CD4-positive, alpha-beta memory T cell (primary cell): ENCODE results near the gene U2AF1L4. TPM values are rescaled to one million over a fixed set of nuclear protein-coding genes. Genes with fewer than 3 reads are reported as not detected.
A peak's percentile ranks its signal among the peaks of the same experiment; 100 is the strongest.

Source experiments
- CTCF ChIA-PET: fragments of 350-600 bp; sonication (Branson Sonifier 250); formaldehyde crosslinking; loops from one replicate; lab custom pipeline; 2021; ENCODE audit warnings: inconsistent platforms; ENCODE audit not compliant: partially characterized antibody; lab: Charles Lee
- POLR2A ChIA-PET: fragments of 350-600 bp; sonication (Branson Sonifier 250); formaldehyde crosslinking; loops from one replicate; lab custom pipeline; 2021; ENCODE audit not compliant: partially characterized antibody; lab: Charles Lee
- DNase-seq, 5 donors: peaks; one replicate each; pipeline versions ENCODE4 v3.0.0 to v3.0.0-alpha.2; 2020 to 2022; ENCODE audit warnings: mixed read lengths in 1 of 5
- H3K27ac ChIP-seq: one replicate; pipeline ENCODE4 v1.7.0; 2013; ENCODE audit warnings: low read depth, low read length
- H3K27me3 ChIP-seq: 2 replicates; pipeline ENCODE4 v1.7.0; 2013; ENCODE audit warnings: mild to moderate bottlenecking, low read length, moderate library complexity; ENCODE audit not compliant: insufficient read depth
- H3K36me3 ChIP-seq: 2 replicates; pipeline ENCODE4 v1.7.0; 2013; ENCODE audit warnings: mild to moderate bottlenecking, low read length, moderate library complexity; ENCODE audit not compliant: insufficient read depth
- H3K4me1 ChIP-seq: 2 replicates; pipeline ENCODE4 v1.7.0; 2013; ENCODE audit warnings: mild to moderate bottlenecking, low read length, moderate library complexity; ENCODE audit not compliant: insufficient read depth
- H3K4me3 ChIP-seq, 2 donors: one replicate each; pipeline ENCODE4 v1.7.0; 2013; ENCODE audit warnings: low read length in 2 of 2, mild to moderate bottlenecking in 1 of 2
- H3K9me3 ChIP-seq, 2 donors: one replicate each; pipeline ENCODE4 v1.7.0; 2013; ENCODE audit warnings: low read length in 2 of 2, control low read depth in 1 of 2; ENCODE audit not compliant: control insufficient read depth in 1 of 2
- H3K27ac Mint-ChIP-seq, 7 donors: one replicate each; pipeline ENCODE4 v1.8.0; 2020 to 2021; ENCODE audit warnings: mixed read lengths in 7 of 7, mild to moderate bottlenecking in 6 of 7, inconsistent platforms in 3 of 7, moderate library complexity in 3 of 7
- H3K27me3 Mint-ChIP-seq, 2 donors: one replicate each; pipeline ENCODE4 v1.8.0; 2020 to 2021; ENCODE audit warnings: mixed read lengths in 2 of 2
- H3K36me3 Mint-ChIP-seq, 2 donors: one replicate each; pipeline ENCODE4 v1.8.0; 2020 to 2021; ENCODE audit warnings: mixed read lengths in 2 of 2, inconsistent platforms in 1 of 2, mild to moderate bottlenecking in 1 of 2
- H3K4me1 Mint-ChIP-seq, 4 donors: one replicate each; pipeline ENCODE4 v1.8.0; 2020 to 2021; ENCODE audit warnings: mixed read lengths in 4 of 4, mild to moderate bottlenecking in 1 of 4
- H3K4me3 Mint-ChIP-seq, 8 donors: one replicate each; pipeline ENCODE4 v1.8.0; 2020 to 2021; ENCODE audit warnings: mixed read lengths in 8 of 8, mild to moderate bottlenecking in 7 of 8, moderate library complexity in 6 of 8, inconsistent platforms in 3 of 8
- H3K9me3 Mint-ChIP-seq, 8 donors: one replicate each; pipeline ENCODE4 v1.8.0; 2020 to 2021; ENCODE audit warnings: mixed read lengths in 8 of 8, mild to moderate bottlenecking in 5 of 8, inconsistent platforms in 3 of 8, moderate library complexity in 1 of 8
- intact Hi-C: fragments of 100-400 bp; cut with micrococcal nuclease; formaldehyde crosslinking; loops from one replicate; pipeline ENCODE4 v1.15.1; 2023
- polyA plus RNA-seq, 2 donors: library from polyadenylated mRNA; unstranded; fragments of 300-500 nt; fragmentation: Illumina TruSeq; gene quantifications; one replicate each; pipeline ENCODE4 v1.2.3, GENCODE V29; 2021
- total RNA-seq, 2 experiments: library from RNA; stranded (reverse); gene quantifications; one replicate each; pipeline ENCODE4 v1.2.3, GENCODE V29; 2021

Gene U2AF1L4
- total and polyA plus RNA-seq, 4 experiments from 2014 or later: 48.7 to 65.2 (median 55.7) TPM

DNA sequence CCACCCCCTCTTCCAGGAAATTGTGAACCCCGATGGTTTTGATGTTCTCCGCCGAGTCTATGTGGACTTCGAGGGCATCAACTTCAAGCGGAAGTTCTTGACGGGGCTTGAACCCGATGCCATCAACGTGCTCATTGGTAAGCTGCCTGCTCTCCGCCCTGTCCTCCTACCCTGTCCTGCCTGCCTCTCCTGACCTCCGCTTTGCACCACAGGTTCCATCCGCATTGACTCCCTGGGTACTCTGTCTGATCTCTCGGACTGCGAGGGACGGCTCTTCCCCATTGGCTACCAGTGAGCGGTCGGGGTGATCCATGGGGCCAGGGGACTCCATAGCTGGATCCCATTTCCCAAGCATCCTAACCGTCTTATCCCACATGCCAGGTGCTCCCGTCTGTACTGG lies 14.9 kb downstream of the U2AF1L4 start:
- intact Hi-C loops: no loop called here
- Mint-ChIP-seq H3K4me3 (no peak overlapping the region), H3K36me3 (peaks cover 54 to 75% of the 10 kb centered on the region in 2 donors), H3K4me1 (peaks cover 3 to 12% (median 7%) of the 10 kb centered on the region in 4 donors), H3K9me3 (no peaks in the 10 kb centered on the region), H3K27ac (peak overlapping the region in 2 of 7 donors; percentile 48 to 77), H3K27me3 (no peaks in the 10 kb centered on the region)
- no peak for DNase-seq
- Histone ChIP-seq H3K9me3 (no peaks in the 10 kb centered on the region), H3K4me3 (no peak overlapping the region), H3K27ac (no peak overlapping the region), H3K4me1 (no peaks in the 10 kb centered on the region), H3K27me3 (no peaks in the 10 kb centered on the region), H3K36me3 (peaks cover 85% of the 10 kb centered on the region)
- ChIA-PET POLR2A (interaction anchor here (4.1 kb wide), 1 partner anchor 10 kb away, joined by 19 read pairs; no protein-coding TSS in a partner anchor), CTCF (no interaction called here)

DNA sequence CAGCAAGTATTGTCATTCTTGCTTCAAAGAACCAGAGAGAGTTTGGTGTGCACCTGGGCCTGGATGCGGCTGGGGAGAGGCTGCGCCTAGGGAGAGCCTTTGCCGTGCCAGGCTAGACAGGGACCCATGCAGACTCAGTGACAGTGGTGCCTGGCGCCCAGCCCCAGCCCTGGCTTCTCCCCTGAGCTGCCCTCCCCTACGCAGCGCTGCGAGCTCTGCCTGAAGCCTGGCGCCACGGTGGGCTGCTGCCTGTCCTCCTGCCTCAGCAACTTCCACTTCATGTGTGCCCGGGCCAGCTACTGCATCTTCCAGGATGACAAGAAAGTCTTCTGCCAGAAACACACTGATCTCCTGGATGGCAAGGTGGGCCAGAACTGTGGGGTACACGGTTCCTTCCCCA lies 15.5 kb downstream of the U2AF1L4 start:
- Histone ChIP-seq H3K27ac (no peak overlapping the region), H3K4me3 (no peak overlapping the region), H3K27me3 (no peaks in the 10 kb centered on the region), H3K9me3 (no peaks in the 10 kb centered on the region), H3K36me3 (peaks cover 89% of the 10 kb centered on the region), H3K4me1 (no peaks in the 10 kb centered on the region)
- DNase-seq: no peak
- ChIA-PET CTCF (interaction anchor here (1.3 kb wide), 1 partner anchor 13 kb away, joined by 3 read pairs; the partner anchor contains the start of gene IGFLR1), POLR2A (interaction anchor here (4.1 kb wide), 1 partner anchor 10 kb away, joined by 19 read pairs; no protein-coding TSS in a partner anchor)
- Mint-ChIP-seq H3K4me3 (no peak overlapping the region), H3K9me3 (no peaks in the 10 kb centered on the region), H3K36me3 (peaks cover 59 to 76% of the 10 kb centered on the region in 2 donors), H3K4me1 (peaks cover 3 to 10% (median 7%) of the 10 kb centered on the region in 4 donors), H3K27ac (peak overlapping the region in 1 of 7 donors; percentile 46), H3K27me3 (no peaks in the 10 kb centered on the region)
- intact Hi-C loops: no loop called here

DNA sequence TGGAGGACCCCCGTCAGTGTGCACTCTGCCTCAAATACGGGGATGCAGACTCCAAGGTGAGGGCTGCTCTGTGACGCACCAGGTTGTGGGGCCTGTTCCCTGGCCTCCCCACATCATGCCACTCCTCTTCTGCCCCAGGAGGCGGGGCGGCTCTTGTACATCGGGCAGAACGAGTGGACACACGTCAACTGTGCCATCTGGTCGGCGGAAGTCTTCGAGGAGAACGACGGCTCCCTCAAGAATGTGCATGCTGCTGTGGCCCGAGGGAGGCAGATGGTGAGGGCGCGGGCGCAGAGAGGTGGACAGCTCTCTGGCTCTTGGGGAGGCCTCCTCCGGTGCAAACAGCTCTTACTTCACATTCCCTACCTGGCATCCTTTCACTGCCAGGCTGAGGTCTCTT lies 16.2 kb downstream of the U2AF1L4 start:
- ChIA-PET POLR2A (interaction anchor here (3.4 to 4.1 kb wide), 2 partner anchors 10 to 11 kb away, joined by 16 to 19 read pairs; partner anchors contain the start of gene KMT2B), CTCF (interaction anchor here (1.3 kb wide), 1 partner anchor 13 kb away, joined by 3 read pairs; the partner anchor contains the start of gene IGFLR1)
- H3K4me1 Mint-ChIP-seq: peaks cover under 1 to 3% (median 2%) of the 10 kb centered on the region in 4 donors
- peaks cover 90% of the 10 kb centered on the region for H3K36me3 ChIP-seq
- H3K27ac ChIP-seq: no peak overlapping the region
- H3K4me1 ChIP-seq: no peaks in the 10 kb centered on the region
- peak overlapping the region in 1 of 7 donors; percentile 42 for H3K27ac Mint-ChIP-seq
- no peaks in the 10 kb centered on the region for H3K27me3 ChIP-seq
- H3K9me3 ChIP-seq: no peaks in the 10 kb centered on the region
- H3K27me3 Mint-ChIP-seq: no peaks in the 10 kb centered on the region
- DNase-seq: no peak
- no peak overlapping the region for H3K4me3 ChIP-seq
- no peak overlapping the region for H3K4me3 Mint-ChIP-seq
- H3K9me3 Mint-ChIP-seq: no peaks in the 10 kb centered on the region
- intact Hi-C loops: no loop called here
- peaks cover 53 to 74% of the 10 kb centered on the region in 2 donors for H3K36me3 Mint-ChIP-seq

DNA sequence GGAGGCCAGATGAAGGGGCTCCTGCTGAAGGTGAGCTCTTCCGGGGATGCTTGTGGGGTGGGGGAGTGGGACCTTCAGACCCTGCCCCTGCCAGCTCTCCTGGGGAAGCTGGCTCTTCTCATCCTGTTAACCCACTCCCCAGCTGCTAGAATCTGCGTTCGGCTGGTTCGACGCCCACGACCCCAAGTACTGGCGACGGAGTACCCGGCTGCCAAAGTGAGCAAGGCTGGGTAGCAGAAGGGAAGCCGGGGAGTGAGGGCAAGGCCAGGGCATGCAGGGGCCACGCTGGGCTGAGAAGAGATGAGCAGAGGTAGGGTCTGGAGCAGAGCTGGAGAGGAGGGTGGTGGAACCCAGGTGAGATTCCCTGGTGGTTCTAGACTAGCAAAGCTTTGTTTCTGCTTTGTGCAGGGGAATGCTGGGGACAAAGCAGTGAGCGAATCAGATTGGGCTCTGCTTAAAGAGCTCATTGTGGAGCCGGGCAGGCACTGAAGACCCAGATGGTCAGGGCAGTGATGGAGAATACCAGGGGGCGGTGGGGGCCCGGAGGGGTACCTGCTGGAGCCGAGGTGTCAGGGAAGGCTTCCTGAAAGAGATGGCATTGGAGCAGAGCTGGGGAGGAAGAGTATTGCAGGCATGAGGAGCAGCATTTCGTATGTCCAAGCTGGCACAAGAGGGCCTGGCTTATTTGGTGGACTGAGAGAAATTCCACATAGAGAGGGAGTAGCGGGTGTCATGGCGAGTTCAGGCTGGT lies 17.1 kb downstream of the U2AF1L4 start:
- Mint-ChIP-seq H3K27me3 (no peaks in the 10 kb centered on the region), H3K4me3 (no peak overlapping the region), H3K4me1 (peaks cover 0 to 3% (median 0%) of the 10 kb centered on the region in 4 donors), H3K36me3 (peaks cover 57 to 77% of the 10 kb centered on the region in 2 donors), H3K9me3 (no peaks in the 10 kb centered on the region), H3K27ac (no peak overlapping the region)
- intact Hi-C loops: no loop called here
- Histone ChIP-seq H3K9me3 (no peaks in the 10 kb centered on the region), H3K27ac (no peak overlapping the region), H3K36me3 (peaks cover 95% of the 10 kb centered on the region), H3K4me1 (no peaks in the 10 kb centered on the region), H3K4me3 (no peak overlapping the region), H3K27me3 (no peaks in the 10 kb centered on the region)
- POLR2A ChIA-PET: interaction anchor here (0.6 to 4.1 kb wide), 6 partner anchors 9 to 80 kb away, joined by 3 to 19 read pairs (median 8); partner anchors contain the start of genes COX6B1, KMT2B, PSENEN and U2AF1L4
- no peak for DNase-seq
- CTCF ChIA-PET: interaction anchor here (0.9 to 1.3 kb wide), 3 partner anchors 9 to 14 kb away, joined by 3 to 4 read pairs (median 3); partner anchors contain the start of gene IGFLR1

DNA sequence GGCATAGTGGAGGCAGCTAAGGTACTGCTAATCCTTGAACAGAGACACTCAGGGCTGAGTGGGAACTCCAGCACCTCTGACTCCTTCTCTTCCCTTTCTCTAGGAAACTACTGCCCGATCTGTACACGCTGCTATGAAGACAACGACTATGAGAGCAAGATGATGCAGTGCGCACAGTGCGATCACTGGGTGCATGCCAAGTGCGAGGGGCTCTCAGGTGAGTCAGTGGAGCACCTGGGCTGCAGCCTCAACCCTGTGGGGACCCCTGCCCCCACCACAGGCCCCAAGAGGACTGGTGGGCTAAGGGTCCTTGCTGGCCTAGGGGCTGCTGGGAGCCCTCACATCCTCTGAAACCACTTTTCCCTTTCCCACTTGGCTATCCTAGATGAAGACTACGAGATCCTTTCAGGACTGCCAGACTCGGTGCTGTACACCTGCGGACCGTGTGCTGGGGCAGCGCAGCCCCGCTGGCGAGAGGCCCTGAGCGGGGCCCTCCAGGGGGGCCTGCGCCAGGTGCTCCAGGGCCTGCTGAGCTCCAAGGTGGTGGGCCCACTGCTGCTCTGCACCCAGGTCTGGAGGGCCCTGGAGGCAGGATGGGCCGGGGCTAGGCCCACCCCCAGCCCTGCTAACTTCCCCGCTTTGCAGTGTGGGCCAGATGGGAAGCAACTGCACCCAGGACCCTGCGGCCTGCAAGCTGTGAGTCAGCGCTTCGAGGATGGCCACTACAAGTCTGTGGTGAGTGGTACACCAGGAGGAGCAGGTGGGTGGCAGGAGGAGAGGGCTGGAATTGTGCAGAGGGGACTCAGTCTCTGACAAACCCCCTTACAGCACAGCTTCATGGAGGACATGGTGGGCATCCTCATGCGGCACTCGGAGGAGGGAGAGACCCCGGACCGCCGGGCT lies 17.9 kb downstream of the U2AF1L4 start:
- Mint-ChIP-seq H3K27me3 (no peaks in the 10 kb centered on the region), H3K4me3 (no peak overlapping the region), H3K27ac (no peak overlapping the region), H3K9me3 (no peaks in the 10 kb centered on the region), H3K4me1 (peaks cover 0 to 3% (median 2%) of the 10 kb centered on the region in 4 donors), H3K36me3 (peaks cover 58 to 83% of the 10 kb centered on the region in 2 donors)
- DNase-seq: no peak
- ChIA-PET POLR2A (interaction anchor here (0.6 to 4.1 kb wide), 7 partner anchors 9 to 79 kb away, joined by 3 to 19 read pairs (median 5); partner anchors contain the start of genes COX6B1, IGFLR1, KMT2B and PSENEN), CTCF (interaction anchor here (0.9 to 1.4 kb wide), 4 partner anchors 10 to 15 kb away, joined by 3 to 4 read pairs (median 4); partner anchors contain the start of gene IGFLR1)
- Histone ChIP-seq H3K27me3 (no peaks in the 10 kb centered on the region), H3K27ac (no peak overlapping the region), H3K4me3 (no peak overlapping the region), H3K4me1 (no peaks in the 10 kb centered on the region), H3K9me3 (no peaks in the 10 kb centered on the region), H3K36me3 (peaks cover 100% of the 10 kb centered on the region)
- intact Hi-C loops: no loop called here

DNA sequence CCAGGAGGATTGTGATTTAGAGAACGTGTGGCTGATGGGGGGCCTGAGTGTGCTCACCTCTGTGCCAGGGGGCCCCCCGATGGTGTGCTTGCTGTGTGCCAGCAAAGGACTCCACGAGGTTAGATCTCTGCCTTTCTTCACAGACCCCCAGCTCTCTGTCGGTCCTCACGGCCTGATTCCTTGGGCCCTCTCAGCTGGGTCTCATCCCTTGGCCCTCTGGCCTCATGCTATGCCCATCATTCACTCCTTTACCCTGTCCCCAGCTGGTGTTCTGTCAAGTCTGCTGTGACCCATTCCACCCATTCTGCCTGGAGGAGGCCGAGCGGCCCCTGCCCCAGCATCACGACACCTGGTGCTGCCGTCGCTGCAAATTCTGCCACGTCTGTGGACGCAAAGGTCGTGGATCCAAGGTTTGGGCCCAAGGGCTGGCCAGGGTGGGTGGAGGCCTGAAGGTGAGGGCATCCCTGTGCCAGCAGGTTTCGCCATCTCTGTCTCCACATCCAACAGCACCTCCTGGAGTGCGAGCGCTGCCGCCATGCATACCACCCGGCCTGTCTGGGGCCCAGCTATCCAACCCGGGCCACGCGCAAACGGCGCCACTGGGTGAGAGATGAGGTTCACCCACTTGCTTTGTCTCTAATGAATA lies 19.9 kb downstream of the U2AF1L4 start:
- no peaks in the 10 kb centered on the region for H3K9me3 ChIP-seq
- Mint-ChIP-seq H3K27me3 (no peaks in the 10 kb centered on the region), H3K27ac (peak overlapping the region in 3 of 7 donors; percentile 35 to 64 (median 41)), H3K4me3 (no peak overlapping the region), H3K9me3 (no peaks in the 10 kb centered on the region), H3K36me3 (peaks cover 47 to 78% of the 10 kb centered on the region in 2 donors), H3K4me1 (peaks cover 0 to 14% (median 1%) of the 10 kb centered on the region in 4 donors)
- intact Hi-C loops: no loop called here
- POLR2A ChIA-PET: interaction anchor here (1.7 to 3.4 kb wide), 3 partner anchors 7 to 15 kb away, joined by 6 to 16 read pairs (median 11); partner anchors contain the start of gene KMT2B
- no peak for DNase-seq
- H3K27ac ChIP-seq: no peak overlapping the region
- no peaks in the 10 kb centered on the region for H3K27me3 ChIP-seq
- CTCF ChIA-PET: no interaction called here
- H3K4me3 ChIP-seq: no peak overlapping the region
- H3K36me3 ChIP-seq: peaks cover 91% of the 10 kb centered on the region
- no peaks in the 10 kb centered on the region for H3K4me1 ChIP-seq
